Lower lobe of right lung (tissue), 2 donors: ENCODE results near the gene SMC3. TPM values are rescaled to one million over a fixed set of nuclear protein-coding genes. Genes with fewer than 3 reads are reported as not detected.
A peak's percentile ranks its signal among the peaks of the same experiment; 100 is the strongest.

Experiments used
- ATAC-seq, 2 donors: fragments of 200-7000 bp; cut with Tn5 transposase; one replicate each; pipeline ENCODE4 v1.9.1; 2020 to 2022; ENCODE audit warnings: mild to moderate bottlenecking in 2 of 2, moderate library complexity in 2 of 2
- DNase-seq: peaks from one replicate; pipeline ENCODE4 v3.0.0-alpha.2; 2020
- H3K27ac ChIP-seq: fragments of 200-600 bp; one replicate; pipeline ENCODE4 v1.8.0; 2022
- H3K27me3 ChIP-seq: fragments of 200-600 bp; one replicate; pipeline ENCODE4 v1.8.0; 2022; ENCODE audit warnings: low read depth
- H3K36me3 ChIP-seq: fragments of 200-600 bp; one replicate; pipeline ENCODE4 v1.8.0; 2022; ENCODE audit warnings: mild to moderate bottlenecking
- H3K4me1 ChIP-seq: fragments of 200-600 bp; one replicate; pipeline ENCODE4 v1.8.0; 2022
- H3K4me3 ChIP-seq: fragments of 200-600 bp; one replicate; pipeline ENCODE4 v1.8.0; 2022; ENCODE audit warnings: mild to moderate bottlenecking
- H3K9me3 ChIP-seq: fragments of 200-600 bp; one replicate; pipeline ENCODE4 v1.8.0; 2022
- intact Hi-C: fragments of 100-400 bp; cut with DNase I; formaldehyde crosslinking; loops from one replicate; pipeline ENCODE4 v1.11.0; 2022
- total RNA-seq: library from RNA; stranded (reverse); fragmentation: NEBNext Ultra II Directional; extraction: Animal tissue kit (Norgen Biotek cat#: 25700); gene quantifications from one replicate; pipeline ENCODE4 v1.2.1, GENCODE V29; 2021
- TF ChIP-seq, protein P1 (sequence below): fragments of 200-600 bp; IDR thresholded peaks from one replicate; pipeline ENCODE4 v1.8.0; 2022; ENCODE audit warnings: antibody characterized with exemption, mild to moderate bottlenecking
- donor health status: DM: no; HTN: yes; CAD: no; lungs with severe emphysema.

SMC3 gene
- total RNA-seq, 1 donor from 2014 or later: 33.2 TPM

DNA sequence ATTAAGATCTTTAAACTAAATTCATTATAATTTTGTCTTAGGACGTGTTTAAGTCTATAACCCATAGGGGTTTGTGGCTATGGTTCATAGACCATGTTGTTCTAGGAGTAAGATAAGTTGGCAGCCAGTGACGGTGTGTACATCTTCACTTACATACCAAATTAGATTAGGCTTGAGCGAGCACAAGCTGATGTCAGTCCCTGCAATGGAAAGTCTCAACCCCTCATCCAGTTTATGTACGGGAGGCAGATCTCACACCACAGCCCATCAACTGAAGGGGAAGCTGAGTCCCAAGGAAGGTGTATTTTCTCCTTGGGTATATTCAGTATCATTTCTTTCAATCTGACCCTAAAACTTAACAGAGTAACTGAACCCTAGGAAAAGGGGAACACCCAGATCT lies 5.1 kb upstream of the SMC3 start:
- DNase-seq: no peak
- intact Hi-C loops: no loop called here
- ATAC-seq: no peak
- H3K36me3 ChIP-seq: no peaks in the 10 kb centered on the region
- H3K27ac ChIP-seq: no peak overlapping the region
- peaks cover 8% of the 10 kb centered on the region for H3K4me1 ChIP-seq
- peaks cover 8% of the 10 kb centered on the region for H3K27me3 ChIP-seq
- no peak overlapping the region for H3K4me3 ChIP-seq
- no peaks in the 10 kb centered on the region for H3K9me3 ChIP-seq
- TF ChIP-seq, protein P1, sequence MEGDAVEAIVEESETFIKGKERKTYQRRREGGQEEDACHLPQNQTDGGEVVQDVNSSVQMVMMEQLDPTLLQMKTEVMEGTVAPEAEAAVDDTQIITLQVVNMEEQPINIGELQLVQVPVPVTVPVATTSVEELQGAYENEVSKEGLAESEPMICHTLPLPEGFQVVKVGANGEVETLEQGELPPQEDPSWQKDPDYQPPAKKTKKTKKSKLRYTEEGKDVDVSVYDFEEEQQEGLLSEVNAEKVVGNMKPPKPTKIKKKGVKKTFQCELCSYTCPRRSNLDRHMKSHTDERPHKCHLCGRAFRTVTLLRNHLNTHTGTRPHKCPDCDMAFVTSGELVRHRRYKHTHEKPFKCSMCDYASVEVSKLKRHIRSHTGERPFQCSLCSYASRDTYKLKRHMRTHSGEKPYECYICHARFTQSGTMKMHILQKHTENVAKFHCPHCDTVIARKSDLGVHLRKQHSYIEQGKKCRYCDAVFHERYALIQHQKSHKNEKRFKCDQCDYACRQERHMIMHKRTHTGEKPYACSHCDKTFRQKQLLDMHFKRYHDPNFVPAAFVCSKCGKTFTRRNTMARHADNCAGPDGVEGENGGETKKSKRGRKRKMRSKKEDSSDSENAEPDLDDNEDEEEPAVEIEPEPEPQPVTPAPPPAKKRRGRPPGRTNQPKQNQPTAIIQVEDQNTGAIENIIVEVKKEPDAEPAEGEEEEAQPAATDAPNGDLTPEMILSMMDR: no peak

DNA sequence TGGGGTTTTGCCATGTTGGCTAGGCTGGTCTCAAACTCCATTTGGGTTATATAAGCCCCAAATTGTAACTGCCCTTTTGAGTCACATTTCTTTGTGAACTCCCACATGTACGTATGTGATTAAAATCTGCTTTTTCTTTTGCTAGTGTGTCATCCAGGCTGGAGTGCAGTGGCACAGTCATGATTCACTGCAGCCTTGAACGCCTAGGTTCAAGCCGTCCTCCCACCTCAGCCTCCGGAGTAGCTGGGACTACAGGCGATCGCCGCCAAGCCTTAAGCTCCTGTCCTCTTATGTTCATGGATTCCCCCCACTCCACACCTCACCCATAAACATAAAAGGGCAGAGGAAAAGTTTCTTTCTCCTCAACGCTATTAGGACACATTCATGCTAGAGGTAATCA lies 4.4 kb upstream of the SMC3 start:
- H3K36me3 ChIP-seq: no peaks in the 10 kb centered on the region
- ATAC-seq: no peak
- DNase-seq: no peak
- peaks cover 8% of the 10 kb centered on the region for H3K27me3 ChIP-seq
- H3K27ac ChIP-seq: no peak overlapping the region
- no peaks in the 10 kb centered on the region for H3K9me3 ChIP-seq
- peaks cover 8% of the 10 kb centered on the region for H3K4me1 ChIP-seq
- TF ChIP-seq, protein P1: no peak
- H3K4me3 ChIP-seq: no peak overlapping the region
- intact Hi-C loops: no loop called here

GRCh38 chr10:110566472-110567200 lies 859 bp upstream of the SMC3 start:
- H3K27ac ChIP-seq: peak overlapping the region; percentile 93
- peak overlapping the region; percentile 97 for H3K4me3 ChIP-seq
- peaks cover 35% of the 10 kb centered on the region for H3K4me1 ChIP-seq
- peaks cover 8% of the 10 kb centered on the region for H3K27me3 ChIP-seq
- ATAC-seq (no peak), DNase-seq (no peak)
- TF ChIP-seq, protein P1: no peak
- intact Hi-C loops: no loop called here
- no peaks in the 10 kb centered on the region for H3K36me3 ChIP-seq
- H3K9me3 ChIP-seq: no peaks in the 10 kb centered on the region

GRCh38 chr10:110568055-110568735 lies 700 bp downstream of the SMC3 start:
- H3K4me3 ChIP-seq: peak overlapping the region; percentile 97
- no peaks in the 10 kb centered on the region for H3K36me3 ChIP-seq
- DNase-seq: peak; percentile 64
- ATAC-seq: peak; percentile 74
- no peaks in the 10 kb centered on the region for H3K9me3 ChIP-seq
- H3K27me3 ChIP-seq: peaks cover 6% of the 10 kb centered on the region
- intact Hi-C loops: no loop called here
- peak overlapping the region; percentile 93 for H3K27ac ChIP-seq
- H3K4me1 ChIP-seq: peaks cover 43% of the 10 kb centered on the region
- TF ChIP-seq, protein P1: no peak

DNA sequence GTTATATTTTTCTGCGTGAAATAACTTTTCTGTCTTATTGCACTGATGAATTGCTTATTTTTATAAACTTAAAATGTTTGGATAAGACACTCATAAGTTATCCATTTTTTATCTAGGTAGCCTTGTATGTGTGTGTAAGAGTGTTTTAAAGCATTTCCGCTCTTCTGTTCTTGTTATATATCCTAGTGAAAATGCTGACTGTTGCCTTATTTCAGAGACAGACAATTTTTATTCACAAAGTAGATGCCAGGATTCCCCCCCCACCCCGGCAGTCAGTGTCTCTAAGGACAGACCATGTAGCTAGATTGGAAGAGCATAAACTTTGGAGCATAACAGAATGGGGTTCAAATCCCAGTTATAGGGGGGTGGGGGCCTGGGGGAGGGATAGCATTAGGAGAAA lies 1.6 kb downstream of the SMC3 start:
- DNase-seq (no peak), ATAC-seq (no peak)
- TF ChIP-seq, protein P1: no peak
- no peaks in the 10 kb centered on the region for H3K9me3 ChIP-seq
- peaks cover 43% of the 10 kb centered on the region for H3K4me1 ChIP-seq
- peaks cover under 1% of the 10 kb centered on the region for H3K36me3 ChIP-seq
- H3K4me3 ChIP-seq: peak overlapping the region; percentile 97
- H3K27me3 ChIP-seq: peaks cover 3% of the 10 kb centered on the region
- intact Hi-C loops: no loop called here
- H3K27ac ChIP-seq: no peak overlapping the region
